ENCODE data around the gene C12orf42. TPM values are rescaled to one million over a fixed set of nuclear protein-coding genes. Genes with fewer than 3 reads are reported as not detected.

C12orf42 gene
- total and polyA plus RNA-seq, 10 of the 15 experiments (the other 5 are each of a cell fraction or from before 2014, with no cell fraction given), result 1.4 to 7.0 (median 2.4) TPM

GRCh38 chr12:103523771-103524170 lies 28.0 kb upstream of the C12orf42 start:
- ChIA-PET CTCF (interaction anchor here (0.9 to 6.7 kb wide), 6 partner anchors 11 to 109 kb away, joined by 3 to 58 read pairs (median 7); partner anchors contain the start of gene C12orf42), POLR2A (interaction anchor here (1.1 kb wide), 1 partner anchor 11 kb away, joined by 3 read pairs; no protein-coding TSS in a partner anchor), RAD21 (ENCODE audit: unreplicated experiment) (interaction anchor here (1.2 to 2.9 kb wide), 5 partner anchors 16 to 342 kb away, joined by 3 to 6 read pairs (median 5); no protein-coding TSS in a partner anchor), SMC1A (ENCODE audit: uncharacterized antibody, unreplicated experiment) (interaction anchor here (0.9 to 3.9 kb wide), 12 partner anchors 8 to 640 kb away, joined by 3 to 29 read pairs (median 6); no protein-coding TSS in a partner anchor)
- 92% methylated on average over 1 of the region's 1 CpG for WGBS (ENCODE audit: insufficient coverage, insufficient replicate concordance, low lambda C conversion rate, missing lambda C conversion rate)
- TF ChIP-seq, protein P1, sequence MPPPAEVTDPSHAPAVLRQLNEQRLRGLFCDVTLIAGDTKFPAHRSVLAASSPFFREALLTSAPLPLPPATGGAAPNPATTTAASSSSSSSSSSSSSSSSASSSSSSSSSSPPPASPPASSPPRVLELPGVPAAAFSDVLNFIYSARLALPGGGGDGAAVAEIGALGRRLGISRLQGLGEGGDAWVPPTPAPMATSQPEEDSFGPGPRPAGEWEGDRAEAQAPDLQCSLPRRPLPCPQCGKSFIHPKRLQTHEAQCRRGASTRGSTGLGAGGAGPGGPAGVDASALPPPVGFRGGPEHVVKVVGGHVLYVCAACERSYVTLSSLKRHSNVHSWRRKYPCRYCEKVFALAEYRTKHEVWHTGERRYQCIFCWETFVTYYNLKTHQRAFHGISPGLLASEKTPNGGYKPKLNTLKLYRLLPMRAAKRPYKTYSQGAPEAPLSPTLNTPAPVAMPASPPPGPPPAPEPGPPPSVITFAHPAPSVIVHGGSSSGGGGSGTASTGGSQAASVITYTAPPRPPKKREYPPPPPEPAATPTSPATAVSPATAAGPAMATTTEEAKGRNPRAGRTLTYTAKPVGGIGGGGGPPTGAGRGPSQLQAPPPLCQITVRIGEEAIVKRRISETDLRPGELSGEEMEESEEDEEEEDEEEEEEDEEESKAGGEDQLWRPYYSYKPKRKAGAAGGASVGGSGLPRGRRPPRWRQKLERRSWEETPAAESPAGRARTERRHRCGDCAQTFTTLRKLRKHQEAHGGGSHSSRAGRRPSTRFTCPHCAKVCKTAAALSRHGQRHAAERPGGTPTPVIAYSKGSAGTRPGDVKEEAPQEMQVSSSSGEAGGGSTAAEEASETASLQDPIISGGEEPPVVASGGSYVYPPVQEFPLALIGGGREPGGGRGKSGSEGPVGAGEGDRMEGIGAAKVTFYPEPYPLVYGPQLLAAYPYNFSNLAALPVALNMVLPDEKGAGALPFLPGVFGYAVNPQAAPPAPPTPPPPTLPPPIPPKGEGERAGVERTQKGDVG (CRISPR knock-in tag; IDR thresholded peaks at IDR 0.05), result no peak
- TF ChIP-seq CHD2 (IDR thresholded peaks at IDR 0.05; ENCODE audit: borderline replicate concordance, low read depth, low read length) (no peak), PKNOX1 (IDR thresholded peaks at IDR 0.05) (no peak), ATF7 (IDR thresholded peaks at IDR 0.05; ENCODE audit: low read depth) (no peak), ETV6 (conservative IDR thresholded peaks at IDR 0.05 in 1 of 2, IDR thresholded peaks at IDR 0.05 in 1 of 2; ENCODE audit: borderline replicate concordance in 1 of 2, low read depth in 1 of 2) (no peak), JUNB (IDR thresholded peaks at IDR 0.05) (no peak), ZNF622 (IDR thresholded peaks at IDR 0.05) (no peak), LARP7 (IDR thresholded peaks at IDR 0.05) (no peak), RCOR1 (conservative IDR thresholded peaks at IDR 0.05; ENCODE audit: low read depth, low read length) (no peak), HCFC1 (IDR thresholded peaks at IDR 0.05; ENCODE audit: low read length) (no peak), ZNF384 (IDR thresholded peaks at IDR 0.05; ENCODE audit: borderline replicate concordance, low read depth, low read length) (no peak), POLR2AphosphoS5 (IDR thresholded peaks at IDR 0.05; ENCODE audit: low read length) (no peak), POU2F2 (IDR thresholded peaks at IDR 0.05; ENCODE audit: borderline replicate concordance, low read depth, low read length) (no peak), CHD1 (IDR thresholded peaks at IDR 0.05; ENCODE audit: low read depth, low read length) (no peak), TCF3 (IDR thresholded peaks at IDR 0.05; ENCODE audit: borderline replicate concordance, insufficient read depth, low read depth, low read length) (no peak), RB1 (IDR thresholded peaks at IDR 0.05; ENCODE audit: borderline replicate concordance) (no peak), TBL1XR1 (IDR thresholded peaks at IDR 0.05; ENCODE audit: low read depth, low read length) (no peak), TCF7 (IDR thresholded peaks at IDR 0.05; ENCODE audit: borderline replicate concordance) (no peak), STAT3 (IDR thresholded peaks at IDR 0.05; ENCODE audit: low read depth, low read length) (no peak)
- TF ChIP-seq, protein P2, sequence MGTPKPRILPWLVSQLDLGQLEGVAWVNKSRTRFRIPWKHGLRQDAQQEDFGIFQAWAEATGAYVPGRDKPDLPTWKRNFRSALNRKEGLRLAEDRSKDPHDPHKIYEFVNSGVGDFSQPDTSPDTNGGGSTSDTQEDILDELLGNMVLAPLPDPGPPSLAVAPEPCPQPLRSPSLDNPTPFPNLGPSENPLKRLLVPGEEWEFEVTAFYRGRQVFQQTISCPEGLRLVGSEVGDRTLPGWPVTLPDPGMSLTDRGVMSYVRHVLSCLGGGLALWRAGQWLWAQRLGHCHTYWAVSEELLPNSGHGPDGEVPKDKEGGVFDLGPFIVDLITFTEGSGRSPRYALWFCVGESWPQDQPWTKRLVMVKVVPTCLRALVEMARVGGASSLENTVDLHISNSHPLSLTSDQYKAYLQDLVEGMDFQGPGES (IDR thresholded peaks at IDR 0.05), result no peak
- in situ Hi-C loops (cut with MboI), result no loop called here
- no peak for FAIRE-seq
- Histone ChIP-seq H3K27me3 (replicated peaks in 1 of 2; ENCODE audit: control insufficient read depth in 2 of 2, insufficient read depth in 2 of 2, low read length in 1 of 2) (no peaks in the 10 kb centered on the region), H4K20me1 (ENCODE audit: control insufficient read depth, insufficient read depth) (no peaks in the 10 kb centered on the region), H2AFZ (ENCODE audit: control insufficient read depth, low read depth, low read length) (no peak overlapping the region), H3K79me2 (ENCODE audit: control insufficient read depth, insufficient read depth, low read length) (no peaks in the 10 kb centered on the region), H3K4me2 (ENCODE audit: control insufficient read depth, insufficient read depth) (no peak overlapping the region), H3K9ac (ENCODE audit: control insufficient read depth, insufficient read depth, low read length) (no peak overlapping the region), H3K4me3 (no peak overlapping the region), H3K4me1 (ENCODE audit: control insufficient read depth, insufficient read depth, low read length) (no peaks in the 10 kb centered on the region), H3K9me3 (replicated peaks; ENCODE audit: control insufficient read depth, insufficient read depth, low read length) (peaks cover 1% of the 10 kb centered on the region; the same call in 2 of the 3 replicates), H3K36me3 (ENCODE audit: control insufficient read depth in 2 of 2, insufficient read depth in 2 of 2, low read length in 1 of 2) (no peaks in the 10 kb centered on the region), H3K27ac (ENCODE audit: control insufficient read depth, insufficient read depth) (no peak overlapping the region)
- no peak for DNase-seq (ENCODE audit: low read depth, low spot score)
- BruUV-seq (replicated peaks), result no TSS peak
- intact Hi-C loops (cut with micrococcal nuclease; ENCODE audit: unreplicated experiment), result no loop called here
- ATAC-seq, result no peak

Data from GM12878 (cell line).